ENCODE measurements around the gene MAD1L1.

Gene MAD1L1

GRCh38 chr7:2152646-2153045, 80.1 kb downstream of the MAD1L1 start:
- FAIRE-seq = no peak

GRCh38 chr7:2151801-2152612, 80.7 kb downstream of the MAD1L1 start:
- FAIRE-seq = no peak

- FAIRE-seq = no peak
Measured at GRCh38 chr7:2151237-2151636, 81.5 kb downstream of the MAD1L1 start.

- FAIRE-seq = no peak
Measured at GRCh38 chr7:2150445-2150815, 82.3 kb downstream of the MAD1L1 start.

GRCh38 chr7:2149672-2150444, 82.9 kb downstream of the MAD1L1 start:
- no peak for FAIRE-seq

DNA sequence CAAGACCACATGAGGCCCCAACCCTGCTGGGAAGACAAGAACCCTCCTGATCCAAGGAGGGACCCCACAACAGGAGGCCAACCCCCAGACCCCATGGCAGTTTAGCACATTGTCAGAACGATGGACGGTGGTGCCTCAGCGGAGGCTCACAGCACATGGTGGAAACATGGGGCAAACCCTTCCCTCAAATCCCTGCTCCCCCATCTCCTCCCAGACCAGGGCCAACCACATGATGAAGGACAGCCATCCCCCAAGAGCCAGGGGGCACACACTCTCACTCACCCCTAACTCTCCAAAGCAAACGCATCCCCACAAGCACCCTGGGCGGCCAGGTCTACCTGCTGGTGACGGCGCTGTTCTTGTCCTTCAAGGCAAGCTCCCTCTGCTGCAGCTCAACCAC, 83.9 kb downstream of the MAD1L1 start:
- no peak for FAIRE-seq

DNA sequence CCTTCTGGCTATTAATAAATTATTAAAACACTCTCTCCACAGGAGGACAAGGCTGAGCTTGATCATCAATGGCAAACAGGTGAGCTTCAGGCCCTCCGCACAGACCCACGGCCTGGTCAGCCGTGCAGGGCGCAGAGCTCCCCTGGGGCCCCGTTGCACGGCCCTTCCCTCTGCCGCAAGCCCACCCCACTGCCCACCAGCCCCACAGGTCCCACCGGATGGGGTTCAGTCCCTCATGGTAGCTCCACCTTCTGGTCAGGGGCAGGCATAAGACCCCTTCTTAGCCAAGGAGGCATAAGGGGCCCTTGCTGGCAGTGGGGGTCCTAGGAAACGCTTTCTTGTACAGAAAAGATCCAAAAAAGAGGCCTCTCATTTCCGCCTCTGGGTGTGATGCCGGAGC, 84.6 kb downstream of the MAD1L1 start:
- no peak for FAIRE-seq

- FAIRE-seq = no peak
Measured at GRCh38 chr7:2146676-2147472, 85.9 kb downstream of the MAD1L1 start.

GRCh38 chr7:2145835-2146580, 86.7 kb downstream of the MAD1L1 start:
- no peak for FAIRE-seq

GRCh38 chr7:2144926-2145325, 87.8 kb downstream of the MAD1L1 start:
- FAIRE-seq = no peak

DNA sequence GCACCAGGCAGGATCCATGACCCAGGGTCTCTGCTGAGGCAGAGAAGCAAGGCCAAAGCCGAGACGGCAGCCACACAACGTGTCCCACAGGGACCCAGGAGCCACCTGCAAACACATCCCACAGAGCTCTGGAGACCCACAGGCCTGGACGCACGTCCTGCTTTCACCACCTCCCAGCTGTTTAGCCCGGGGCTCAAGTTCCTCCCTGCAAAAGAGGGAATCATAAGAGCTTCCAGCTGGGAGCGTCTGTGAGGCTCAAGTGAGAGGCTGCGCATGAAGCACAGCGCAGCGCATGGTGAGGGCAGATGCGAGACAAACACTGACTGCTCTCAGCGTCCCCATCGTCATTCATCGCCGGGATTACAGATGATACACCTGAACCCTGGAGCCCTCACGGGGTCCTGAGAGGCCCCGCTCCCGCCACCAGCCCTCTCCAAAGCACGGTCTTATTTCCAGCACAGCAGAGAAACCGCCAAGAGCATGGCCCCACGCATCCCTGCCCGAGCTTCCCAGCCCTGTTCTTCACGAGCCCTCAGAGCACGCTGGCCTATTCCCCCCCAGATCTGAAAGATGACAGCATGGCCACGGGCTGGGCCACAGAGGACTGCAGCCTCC, 88.7 kb downstream of the MAD1L1 start:
- no peak for FAIRE-seq

- FAIRE-seq = no peak
Measured at GRCh38 chr7:2143450-2143849, 89.3 kb downstream of the MAD1L1 start.

GRCh38 chr7:2142386-2142785, 90.4 kb downstream of the MAD1L1 start:
- no peak for FAIRE-seq

DNA sequence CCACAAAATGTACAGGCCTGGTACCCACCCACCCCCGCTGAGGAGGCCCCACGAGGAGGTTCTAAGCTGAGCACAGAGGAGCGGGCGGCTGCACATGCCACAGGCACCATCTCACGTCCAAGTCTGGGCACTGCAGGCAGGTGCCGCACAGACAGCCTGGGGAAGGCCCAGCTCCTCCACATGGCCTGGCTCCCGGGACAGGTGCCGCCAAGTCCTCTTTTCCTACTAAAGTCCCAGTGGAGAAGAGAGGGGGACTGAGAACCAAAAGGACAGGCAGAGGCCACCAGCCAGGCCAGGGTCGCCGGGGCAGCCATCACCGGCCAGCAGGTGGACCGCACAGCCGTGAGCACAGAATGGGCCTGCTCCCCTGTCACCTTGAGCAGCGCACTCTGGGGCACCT, 91.1 kb downstream of the MAD1L1 start:
- FAIRE-seq = no peak

- FAIRE-seq = no peak
Measured at GRCh38 chr7:2141021-2141410, 91.7 kb downstream of the MAD1L1 start.

DNA sequence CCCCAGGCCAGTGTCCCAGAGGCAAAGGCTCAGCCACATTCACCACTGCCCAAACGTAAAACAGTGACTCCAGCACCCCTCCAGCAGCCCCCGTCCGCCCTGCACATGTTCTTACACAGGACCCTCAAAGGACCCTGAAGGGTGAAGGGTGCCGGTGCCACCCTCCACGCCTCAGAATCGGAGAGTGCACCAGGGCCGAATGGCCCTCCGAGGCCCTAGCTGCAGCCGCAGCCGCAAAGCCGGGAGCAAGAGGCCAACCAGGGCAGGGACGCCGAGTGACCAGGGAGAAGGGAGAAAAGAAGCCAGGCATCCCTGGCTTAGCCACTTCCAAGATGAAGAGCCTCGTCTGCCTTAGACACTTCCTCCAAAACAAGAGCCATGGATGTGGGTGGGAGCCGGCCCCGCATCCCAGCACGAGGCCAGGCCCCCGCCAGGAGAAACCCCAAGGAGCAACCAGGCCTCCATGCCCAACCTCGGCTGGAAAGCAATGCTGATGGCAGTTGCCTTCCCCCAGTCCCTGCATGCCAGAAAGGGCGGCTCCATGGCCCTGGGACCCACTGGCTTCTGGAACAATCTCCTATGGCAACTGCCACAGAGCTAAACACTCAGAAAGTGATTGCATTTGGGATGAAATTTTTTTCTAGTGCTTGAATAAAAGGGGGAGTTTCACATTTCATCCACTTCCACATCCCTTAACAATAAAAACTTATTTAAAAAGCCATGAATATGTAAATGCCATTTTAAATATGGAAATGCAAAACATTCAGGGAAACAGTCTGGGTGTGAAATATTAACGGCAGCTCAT, 92.3 kb downstream of the MAD1L1 start:
- FAIRE-seq = no peak

DNA sequence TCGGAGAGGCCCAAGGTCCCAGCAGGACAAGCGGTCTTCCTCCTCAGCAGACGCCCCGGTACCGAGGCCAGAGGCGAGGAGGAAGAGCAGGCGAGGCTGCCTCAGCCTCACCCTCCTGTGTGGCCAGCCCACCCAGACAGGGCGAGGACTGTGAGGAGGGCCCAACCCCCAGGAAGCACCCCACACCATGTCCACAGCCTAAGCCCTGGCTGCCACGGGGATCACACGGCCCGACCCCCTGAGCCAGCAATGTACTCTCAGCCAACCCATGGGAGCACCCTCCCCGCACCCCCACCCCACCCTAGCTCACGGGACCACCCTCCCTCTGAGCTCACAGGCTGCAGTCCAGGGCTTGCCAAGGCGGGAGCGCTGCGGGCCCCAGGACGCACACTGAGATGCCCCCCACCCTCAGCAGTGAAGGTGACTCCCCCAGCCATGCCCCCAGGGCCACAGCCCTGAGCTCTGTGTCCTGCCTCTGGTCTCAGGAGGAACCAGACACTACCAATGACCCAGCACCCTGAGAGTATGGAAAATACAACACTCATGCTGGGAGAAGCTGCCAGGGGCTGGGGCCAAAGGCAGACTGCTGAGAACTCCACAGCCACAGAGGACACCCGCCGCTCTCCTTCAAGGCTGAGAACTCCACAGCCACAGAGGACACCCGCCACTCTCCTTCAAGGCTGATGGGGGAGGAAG, 93.6 kb downstream of the MAD1L1 start:
- no peak for FAIRE-seq

GRCh38 chr7:2138146-2138765, 94.5 kb downstream of the MAD1L1 start:
- FAIRE-seq = no peak

GRCh38 chr7:2134740-2135139, 98.0 kb downstream of the MAD1L1 start:
- no peak for FAIRE-seq

DNA sequence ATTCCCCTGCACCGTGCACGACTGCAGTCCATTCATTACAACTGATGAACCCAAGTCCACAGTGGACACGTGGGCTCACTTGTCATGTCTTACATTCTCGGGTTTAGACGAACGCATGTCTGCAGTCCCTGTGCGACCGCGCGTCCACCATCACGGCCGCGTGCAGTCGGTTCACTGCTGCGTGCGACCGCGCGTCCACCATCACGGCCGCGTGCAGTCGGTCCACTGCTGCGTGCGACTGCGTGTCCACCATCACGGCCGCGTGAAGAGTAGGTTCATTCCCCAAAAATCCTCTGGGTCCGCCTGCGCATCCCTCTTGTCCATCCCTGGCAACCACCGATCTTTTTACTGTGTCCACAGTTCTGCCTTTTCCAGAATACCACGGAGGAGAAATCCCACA, 100.5 kb downstream of the MAD1L1 start:
- FAIRE-seq = no peak
